Retinal pigment epithelial cell (primary cell): ENCODE results near the gene PEMT.

ENCODE experiments used
- DNase-seq: peaks from one replicate; pipeline ENCODE4 v3.0.0-alpha.2; 2010; ENCODE audit warnings: low read depth
- H3K4me3 ChIP-seq: 2 replicates; pipeline ENCODE4 v1.5.1; 2011; ENCODE audit warnings: mild to moderate bottlenecking, low read length, control low read depth, moderate library complexity
- CTCF ChIP-seq: conservative IDR thresholded peaks from 2 replicates; pipeline ENCODE4 v1.5.1; 2011; ENCODE audit warnings: low read depth, low read length, control low read depth, inconsistent platforms

PEMT gene

GRCh38 chr17:17525311-17525710, 66.2 kb downstream of the PEMT start:
- no peak overlapping the region for H3K4me3 ChIP-seq
- DNase-seq: no peak
- TF ChIP-seq CTCF: no peak

- no peak overlapping the region for H3K4me3 ChIP-seq
- no peak for TF ChIP-seq CTCF
- no peak for DNase-seq
These were observed 67.6 kb downstream of the PEMT start for GRCh38 chr17:17523731-17524490.

- H3K4me3 ChIP-seq: no peak overlapping the region
- DNase-seq: no peak
- TF ChIP-seq CTCF: no peak
These were observed 68.3 kb downstream of the PEMT start for GRCh38 chr17:17523001-17523730.

GRCh38 chr17:17520599-17521232, 70.8 kb downstream of the PEMT start:
- no peak for DNase-seq
- no peak for TF ChIP-seq CTCF

GRCh38 chr17:17519886-17520285, 71.6 kb downstream of the PEMT start:
- TF ChIP-seq CTCF: no peak
- DNase-seq: no peak
- H3K4me3 ChIP-seq: no peak overlapping the region

More at GRCh38 chr17:17520599-17521232, 70.8 kb downstream of the PEMT start:
- H3K4me3 ChIP-seq: no peak overlapping the region

- no peak for DNase-seq
- no peak overlapping the region for H3K4me3 ChIP-seq
- TF ChIP-seq CTCF: no peak
These were observed 72.6 kb downstream of the PEMT start for GRCh38 chr17:17518951-17519350.
